BE2C (cell line): Measurements from ENCODE around the gene TMEM31.

Experiments used
- DNase-seq: peaks from one replicate; pipeline ENCODE4 v3.0.0-alpha.2; 2020
- H3K27me3 ChIP-seq: fragments of 250-450 bp; sonication (Bioruptor Pico); 2 replicates; pipeline ENCODE4 v1.5.1; 2020; ENCODE audit warnings: mild to moderate bottlenecking
- H3K36me3 ChIP-seq: fragments of 250-450 bp; sonication (Bioruptor Pico); 2 replicates; pipeline ENCODE4 v1.5.1; 2020; ENCODE audit warnings: mild to moderate bottlenecking
- H3K4me1 ChIP-seq: fragments of 250-450 bp; sonication (Bioruptor Pico); 2 replicates; pipeline ENCODE4 v1.5.1; 2020
- H3K4me3 ChIP-seq: 2 replicates; pipeline ENCODE4 v1.5.1; 2011; ENCODE audit warnings: low read depth, low read length
- H3K9me3 ChIP-seq: fragments of 250-450 bp; sonication (Bioruptor Pico); 2 replicates; pipeline ENCODE4 v1.5.1; 2020
- CTCF ChIP-seq: IDR thresholded peaks from 2 replicates; pipeline ENCODE4 v1.5.1; 2012; ENCODE audit warnings: mild to moderate bottlenecking, low read depth, low read length

TMEM31 gene

DNA sequence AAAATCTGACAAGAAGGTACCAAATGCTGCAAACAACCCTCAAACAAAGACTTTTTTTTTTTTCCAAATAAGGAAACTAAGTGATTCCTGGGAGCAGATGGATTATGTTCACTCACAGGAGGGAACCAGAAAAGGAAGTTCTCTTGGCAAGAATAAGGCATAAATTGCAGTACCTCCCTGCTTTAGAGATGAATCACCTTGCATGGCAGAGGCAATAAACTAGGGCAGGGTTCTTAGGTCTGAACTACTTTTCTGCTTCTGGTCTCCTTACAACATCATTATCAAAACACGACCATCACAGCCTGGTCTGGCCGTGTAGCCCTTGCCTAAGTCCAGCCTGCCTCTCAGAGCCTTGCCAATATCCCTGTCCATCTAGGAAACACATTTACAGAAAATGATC is 6.3 kb downstream of the TMEM31 start:
- no peaks in the 10 kb centered on the region for H3K9me3 ChIP-seq
- no peak for DNase-seq
- H3K36me3 ChIP-seq = no peaks in the 10 kb centered on the region
- no peak overlapping the region for H3K4me3 ChIP-seq
- H3K4me1 ChIP-seq = no peaks in the 10 kb centered on the region
- no peak for TF ChIP-seq CTCF
- H3K27me3 ChIP-seq = no peaks in the 10 kb centered on the region

GRCh38 chrX:103718120-103718519 is 7.4 kb downstream of the TMEM31 start:
- TF ChIP-seq CTCF = no peak
- Histone ChIP-seq H3K4me1 (no peaks in the 10 kb centered on the region), H3K4me3 (no peak overlapping the region), H3K36me3 (no peaks in the 10 kb centered on the region), H3K27me3 (no peaks in the 10 kb centered on the region), H3K9me3 (no peaks in the 10 kb centered on the region)
- DNase-seq = no peak

DNA sequence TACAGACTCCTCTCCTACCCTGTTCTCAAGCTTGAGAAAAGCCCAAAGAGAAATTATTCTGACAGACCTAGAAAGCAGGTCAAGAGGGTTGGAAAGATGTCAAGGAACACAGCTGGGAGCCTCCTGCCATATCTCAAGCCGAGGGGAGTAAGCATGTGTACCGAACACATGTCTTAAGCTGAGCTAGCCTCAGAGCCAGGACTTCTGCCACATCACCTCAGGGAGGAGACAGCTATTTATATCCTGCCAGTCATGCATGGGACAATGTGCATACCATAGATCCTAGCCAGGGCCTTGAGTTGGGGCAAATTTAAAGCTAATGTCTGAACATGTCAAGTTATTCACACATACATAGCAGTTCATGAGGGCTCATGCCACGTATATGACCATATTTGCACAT is 11.8 kb downstream of the TMEM31 start:
- Histone ChIP-seq H3K36me3 (no peaks in the 10 kb centered on the region), H3K9me3 (no peaks in the 10 kb centered on the region), H3K4me3 (no peak overlapping the region), H3K4me1 (no peaks in the 10 kb centered on the region), H3K27me3 (no peaks in the 10 kb centered on the region)
- DNase-seq = no peak
- no peak for TF ChIP-seq CTCF

DNA sequence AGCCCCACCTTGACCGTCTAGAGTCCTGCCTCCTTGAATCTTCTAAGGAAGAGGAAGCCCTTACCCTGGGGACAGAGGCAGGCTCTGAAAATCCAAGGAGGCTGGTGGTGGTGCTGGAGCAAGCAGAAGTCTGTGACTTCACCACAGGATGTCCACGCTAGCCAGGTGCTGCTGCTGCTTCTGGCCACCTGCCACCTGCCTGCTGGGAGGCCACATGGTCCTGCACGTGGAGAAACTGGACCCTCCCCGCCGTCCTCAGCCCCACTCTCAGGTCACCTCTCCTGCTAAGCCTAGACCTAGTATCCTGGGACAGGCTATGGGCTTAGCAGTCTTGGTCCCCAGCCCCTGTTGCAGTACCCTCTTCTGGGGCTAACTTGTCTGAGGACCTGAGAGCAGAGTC is 15.8 kb downstream of the TMEM31 start:
- Histone ChIP-seq H3K9me3 (no peaks in the 10 kb centered on the region), H3K4me1 (peaks cover 5% of the 10 kb centered on the region; the same call in 1 of the 2 replicates), H3K4me3 (no peak overlapping the region), H3K36me3 (no peaks in the 10 kb centered on the region), H3K27me3 (no peaks in the 10 kb centered on the region)
- TF ChIP-seq CTCF = no peak
- no peak for DNase-seq

GRCh38 chrX:103727115-103727514 is 16.4 kb downstream of the TMEM31 start:
- Histone ChIP-seq H3K27me3 (no peaks in the 10 kb centered on the region), H3K9me3 (no peaks in the 10 kb centered on the region), H3K4me3 (no peak overlapping the region), H3K4me1 (peaks cover 5% of the 10 kb centered on the region; the same call in 1 of the 2 replicates), H3K36me3 (no peaks in the 10 kb centered on the region)
- DNase-seq = no peak
- TF ChIP-seq CTCF = no peak

DNA sequence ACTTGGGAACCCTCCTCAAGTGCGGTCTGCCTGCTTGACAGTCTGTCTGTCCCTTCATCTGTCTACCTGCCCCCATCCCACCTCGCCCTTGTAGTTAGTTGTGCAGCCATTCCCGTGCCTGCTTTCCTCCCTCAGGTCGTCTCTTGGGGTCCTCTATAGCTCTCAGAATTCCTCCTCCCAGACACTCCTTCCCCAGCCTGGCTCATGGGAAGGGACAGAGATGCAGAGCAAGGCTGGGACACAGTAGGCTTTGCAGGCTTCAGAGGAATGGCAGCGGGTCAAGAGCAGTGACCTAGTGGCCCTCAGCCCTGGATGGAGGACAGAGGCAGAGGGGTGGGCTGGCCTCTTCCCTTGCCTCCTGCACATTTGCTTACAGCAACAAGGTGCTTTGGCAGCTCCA is 18.3 kb downstream of the TMEM31 start:
- Histone ChIP-seq H3K36me3 (no peaks in the 10 kb centered on the region), H3K4me1 (peaks cover 6% of the 10 kb centered on the region; the same call in 1 of the 2 replicates), H3K27me3 (no peaks in the 10 kb centered on the region), H3K9me3 (no peaks in the 10 kb centered on the region), H3K4me3 (no peak overlapping the region)
- DNase-seq = no peak
- no peak for TF ChIP-seq CTCF
